Spleen (tissue), 7 donors: Measurements from ENCODE around the gene GAGE12D.
"Not testable (repeated sequence)": the region's sequence is repeated elsewhere in the genome, so short reads cannot be mapped to it uniquely, and the experiment has no call there.

Experiments
- POLR2A ChIP-seq, 3 donors: fragments of 450-650 bp; IDR thresholded peaks; one replicate each; pipeline ENCODE4 v1.5.1; 2017; ENCODE audit warnings: antibody characterized with exemption in 3 of 3, mild to moderate bottlenecking in 1 of 3
- TF ChIP-seq, protein P1 (sequence below), 11 experiments: fragments of 200-600 bp in 7 of 11; fragments of 450-650 bp in 4 of 11; sonication (generic) in 4 of 11; IDR thresholded peaks in 8 of 11; conservative IDR thresholded peaks in 3 of 11; 1 replicate in 7 of 11; 2 replicates in 4 of 11; pipeline versions ENCODE4 v1.4.0 to v1.8.0; 2016 to 2021; ENCODE audit warnings: antibody characterized with exemption in 11 of 11, inconsistent platforms in 4 of 11, mild to moderate bottlenecking in 1 of 11
- donor health status: DM: no; HTN: no; CAD: no; lungs with moderate emphysema.
- donor health status: DM: no; HTN: no; CAD: no.
- donor health status: DM: no; HTN: no; CAD: no.

DNA sequence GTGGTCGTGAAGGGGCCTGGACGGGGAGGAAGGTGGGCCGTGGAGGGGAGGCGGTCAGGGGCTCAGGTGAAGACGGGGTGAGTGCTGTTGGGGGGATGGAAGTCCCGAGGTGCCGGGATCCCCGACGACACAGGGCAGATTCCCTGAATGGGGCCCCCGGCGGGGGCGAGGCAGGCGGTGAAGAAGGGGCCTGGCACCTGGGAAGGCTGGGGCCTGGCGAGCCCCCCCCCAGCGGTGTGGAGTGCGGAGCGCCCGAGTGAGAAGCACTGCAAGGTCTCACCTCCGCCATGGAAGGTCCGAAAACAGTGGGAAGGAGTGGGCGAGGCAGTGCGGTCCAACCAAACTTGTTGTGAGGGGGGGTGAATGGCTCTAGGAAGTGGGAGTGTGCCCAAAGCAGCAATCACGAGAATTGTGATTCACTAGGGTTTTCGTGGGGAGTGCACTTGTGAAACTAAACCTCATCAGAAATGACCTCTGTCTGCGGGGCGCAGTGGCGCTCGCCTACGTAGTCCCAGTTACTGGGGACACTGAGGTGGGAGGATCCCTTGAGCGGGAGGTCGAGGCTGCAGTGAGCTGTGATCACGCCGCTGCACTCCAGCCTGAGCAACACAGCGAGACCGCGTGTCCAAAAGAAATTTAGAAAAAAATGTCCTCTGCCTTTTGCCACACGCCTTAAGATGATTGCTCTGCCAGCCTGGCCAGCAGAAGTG lies 48.4 kb downstream of the GAGE12D start:
- TF ChIP-seq, protein P1, sequence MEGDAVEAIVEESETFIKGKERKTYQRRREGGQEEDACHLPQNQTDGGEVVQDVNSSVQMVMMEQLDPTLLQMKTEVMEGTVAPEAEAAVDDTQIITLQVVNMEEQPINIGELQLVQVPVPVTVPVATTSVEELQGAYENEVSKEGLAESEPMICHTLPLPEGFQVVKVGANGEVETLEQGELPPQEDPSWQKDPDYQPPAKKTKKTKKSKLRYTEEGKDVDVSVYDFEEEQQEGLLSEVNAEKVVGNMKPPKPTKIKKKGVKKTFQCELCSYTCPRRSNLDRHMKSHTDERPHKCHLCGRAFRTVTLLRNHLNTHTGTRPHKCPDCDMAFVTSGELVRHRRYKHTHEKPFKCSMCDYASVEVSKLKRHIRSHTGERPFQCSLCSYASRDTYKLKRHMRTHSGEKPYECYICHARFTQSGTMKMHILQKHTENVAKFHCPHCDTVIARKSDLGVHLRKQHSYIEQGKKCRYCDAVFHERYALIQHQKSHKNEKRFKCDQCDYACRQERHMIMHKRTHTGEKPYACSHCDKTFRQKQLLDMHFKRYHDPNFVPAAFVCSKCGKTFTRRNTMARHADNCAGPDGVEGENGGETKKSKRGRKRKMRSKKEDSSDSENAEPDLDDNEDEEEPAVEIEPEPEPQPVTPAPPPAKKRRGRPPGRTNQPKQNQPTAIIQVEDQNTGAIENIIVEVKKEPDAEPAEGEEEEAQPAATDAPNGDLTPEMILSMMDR (IDR thresholded peaks at IDR 0.05 in 8 of 11, conservative IDR thresholded peaks at IDR 0.05 in 3 of 11) = not testable (repeated sequence)
- TF ChIP-seq POLR2A (IDR thresholded peaks at IDR 0.05) = not testable (repeated sequence)
